ENCODE results near the gene REV3L. TPM values are rescaled to one million over a fixed set of nuclear protein-coding genes. Genes with fewer than 3 reads are reported as not detected.

Gene REV3L
- total and polyA plus RNA-seq, 4 donors = 3.8 to 17.7 (median 11.2) TPM

- WGBS = 95% methylated on average over 1 of the region's 1 CpG
- H3K27ac ChIP-seq (ENCODE audit: low read depth in 1 of 2, low read length in 2 of 2) = no peak overlapping the region
- no peak for DNase-seq (ENCODE audit: low spot score)
- H3K4me1 ChIP-seq (ENCODE audit: control insufficient read depth in 4 of 4, insufficient read depth in 4 of 4, low read length in 3 of 4) = peaks cover 0 to under 1% (median 0%) of the 10 kb centered on the region in 4 donors
- no peaks in the 10 kb centered on the region for H3K27me3 ChIP-seq (ENCODE audit: control insufficient read depth in 4 of 4, insufficient read depth in 4 of 4, low read length in 3 of 4)
- H3K4me3 ChIP-seq (ENCODE audit: low read depth in 1 of 3, low read length in 3 of 3) = no peak overlapping the region
- no peaks in the 10 kb centered on the region for H3K9me3 ChIP-seq (ENCODE audit: control insufficient read depth in 4 of 4, low read length in 3 of 4)
- TF ChIP-seq REST (IDR thresholded peaks at IDR 0.05) (no peak), RXRA (IDR thresholded peaks at IDR 0.05) (no peak), HNF4G (IDR thresholded peaks at IDR 0.05) (no peak), JUND (IDR thresholded peaks at IDR 0.05) (no peak), GABPA (IDR thresholded peaks at IDR 0.05 in 1 of 2, conservative IDR thresholded peaks at IDR 0.05 in 1 of 2) (no peak), FOXA2 (IDR thresholded peaks at IDR 0.05) (no peak), YY1 (IDR thresholded peaks at IDR 0.05) (no peak), ZBTB33 (IDR thresholded peaks at IDR 0.05) (no peak), SP1 (IDR thresholded peaks at IDR 0.05) (no peak), NR2F2 (IDR thresholded peaks at IDR 0.05) (no peak), CTCF (IDR thresholded peaks at IDR 0.05; ENCODE audit: low read depth, low read length, missing input control) (no peak)
- H3K36me3 ChIP-seq (ENCODE audit: control insufficient read depth in 4 of 4, insufficient read depth in 3 of 4, low read depth in 1 of 4, low read length in 3 of 4) = peaks cover 5 to 31% (median 15%) of the 10 kb centered on the region in 4 donors
- H3K9ac ChIP-seq (ENCODE audit: low read depth in 1 of 2, low read length in 2 of 2) = no peak overlapping the region
Observed at GRCh38 chr6:111381728-111382127, 101.3 kb downstream of the REV3L start.

- H3K27ac ChIP-seq (ENCODE audit: low read depth in 1 of 2, low read length in 2 of 2) = no peak overlapping the region
- no peak overlapping the region for H3K9ac ChIP-seq (ENCODE audit: low read depth in 1 of 2, low read length in 2 of 2)
- H3K27me3 ChIP-seq (ENCODE audit: control insufficient read depth in 4 of 4, insufficient read depth in 4 of 4, low read length in 3 of 4) = no peaks in the 10 kb centered on the region
- H3K4me3 ChIP-seq (ENCODE audit: low read depth in 1 of 3, low read length in 3 of 3) = no peak overlapping the region
- DNase-seq (ENCODE audit: low spot score) = no peak
- no peaks in the 10 kb centered on the region for H3K9me3 ChIP-seq (ENCODE audit: control insufficient read depth in 4 of 4, low read length in 3 of 4)
- H3K36me3 ChIP-seq (ENCODE audit: control insufficient read depth in 4 of 4, insufficient read depth in 3 of 4, low read depth in 1 of 4, low read length in 3 of 4) = peaks cover 5 to 34% (median 15%) of the 10 kb centered on the region in 4 donors
- H3K4me1 ChIP-seq (ENCODE audit: control insufficient read depth in 4 of 4, insufficient read depth in 4 of 4, low read length in 3 of 4) = no peaks in the 10 kb centered on the region
- TF ChIP-seq RXRA (IDR thresholded peaks at IDR 0.05) = no peak
- no peak for TF ChIP-seq RAD21 (IDR thresholded peaks at IDR 0.05)
- TF ChIP-seq CTCF (IDR thresholded peaks at IDR 0.05; ENCODE audit: low read depth, low read length, missing input control) = no peak
- no peak for TF ChIP-seq MAX (IDR thresholded peaks at IDR 0.05)
- no peak for TF ChIP-seq SP1 (IDR thresholded peaks at IDR 0.05)
- TF ChIP-seq HNF4G (IDR thresholded peaks at IDR 0.05) = no peak
- no peak for TF ChIP-seq HNF4A (conservative IDR thresholded peaks at IDR 0.05)
- no peak for TF ChIP-seq ATF3 (IDR thresholded peaks at IDR 0.05)
- TF ChIP-seq FOXA2 (IDR thresholded peaks at IDR 0.05) = no peak
- TF ChIP-seq GABPA (IDR thresholded peaks at IDR 0.05 in 1 of 2, conservative IDR thresholded peaks at IDR 0.05 in 1 of 2) = no peak
- TF ChIP-seq YY1 (IDR thresholded peaks at IDR 0.05) = no peak
- TF ChIP-seq REST (IDR thresholded peaks at IDR 0.05) = no peak
- TF ChIP-seq TAF1 (conservative IDR thresholded peaks at IDR 0.05) = no peak
Observed at GRCh38 chr6:111381123-111381522, 101.9 kb downstream of the REV3L start.
